GM10266 (cell line): Measurements from ENCODE around the gene SLC35F3.

Source experiments
- DNase-seq: peaks from one replicate; pipeline ENCODE4 v3.0.0; 2012; ENCODE audit errors: extremely low spot score
- CTCF ChIP-seq: IDR thresholded peaks from 2 replicates; pipeline ENCODE4 v1.5.1; 2012; ENCODE audit warnings: mild to moderate bottlenecking, low read depth; ENCODE audit not compliant: control insufficient read depth, insufficient read depth; ENCODE audit errors: missing control alignments

The SLC35F3 gene

GRCh38 chr1:234229581-234230387, 325.3 kb downstream of the SLC35F3 start:
- no peak for TF ChIP-seq CTCF
- DNase-seq, result no peak

GRCh38 chr1:234230414-234230862, 326.0 kb downstream of the SLC35F3 start:
- DNase-seq, result peak; percentile 62
- TF ChIP-seq CTCF, result no peak

- no peak for DNase-seq
- no peak for TF ChIP-seq CTCF
These were observed 326.8 kb downstream of the SLC35F3 start for GRCh38 chr1:234231061-234231892.

- TF ChIP-seq CTCF, result no peak
- no peak for DNase-seq
These were observed 327.4 kb downstream of the SLC35F3 start for GRCh38 chr1:234231893-234232276.

GRCh38 chr1:234234199-234234598, 329.7 kb downstream of the SLC35F3 start:
- no peak for TF ChIP-seq CTCF

GRCh38 chr1:234235434-234235881, 331.0 kb downstream of the SLC35F3 start:
- TF ChIP-seq CTCF, result no peak
- DNase-seq, result no peak

More at GRCh38 chr1:234234199-234234598, 329.7 kb downstream of the SLC35F3 start:
- DNase-seq, result no peak
